Nephron progenitor cell (in vitro differentiated cells): ENCODE results near the gene ENDOG.
A peak's percentile ranks its signal among the peaks of the same experiment; 100 is the strongest.

Source experiments
- DNase-seq: peaks from one replicate; pipeline ENCODE4 v3.0.0; 2021
- H3K27ac Mint-ChIP-seq: 2 replicates; pipeline ENCODE4 v1.8.0; 2021; ENCODE audit warnings: mild to moderate bottlenecking, moderate library complexity, mixed read lengths
- H3K27me3 Mint-ChIP-seq: 2 replicates; pipeline ENCODE4 v1.8.0; 2021; ENCODE audit warnings: mild to moderate bottlenecking, low read depth, mixed read lengths; ENCODE audit not compliant: poor library complexity
- H3K36me3 Mint-ChIP-seq: 2 replicates; pipeline ENCODE4 v1.8.0; 2021; ENCODE audit warnings: low read depth, mixed read lengths
- H3K4me1 Mint-ChIP-seq: 2 replicates; pipeline ENCODE4 v1.8.0; 2021; ENCODE audit warnings: mixed read lengths
- H3K4me3 Mint-ChIP-seq: 2 replicates; pipeline ENCODE4 v1.8.0; 2021; ENCODE audit warnings: mild to moderate bottlenecking, moderate library complexity, mixed read lengths
- H3K9me3 Mint-ChIP-seq: 2 replicates; pipeline ENCODE4 v1.8.0; 2021; ENCODE audit warnings: mild to moderate bottlenecking, moderate library complexity, mixed read lengths
- TF ChIP-seq, protein P1 (sequence below): fragments of 200-600 bp; sonication (generic); IDR thresholded peaks from 2 replicates; pipeline ENCODE4 v1.5.0; 2021; ENCODE audit warnings: antibody characterized with exemption

Gene ENDOG

DNA sequence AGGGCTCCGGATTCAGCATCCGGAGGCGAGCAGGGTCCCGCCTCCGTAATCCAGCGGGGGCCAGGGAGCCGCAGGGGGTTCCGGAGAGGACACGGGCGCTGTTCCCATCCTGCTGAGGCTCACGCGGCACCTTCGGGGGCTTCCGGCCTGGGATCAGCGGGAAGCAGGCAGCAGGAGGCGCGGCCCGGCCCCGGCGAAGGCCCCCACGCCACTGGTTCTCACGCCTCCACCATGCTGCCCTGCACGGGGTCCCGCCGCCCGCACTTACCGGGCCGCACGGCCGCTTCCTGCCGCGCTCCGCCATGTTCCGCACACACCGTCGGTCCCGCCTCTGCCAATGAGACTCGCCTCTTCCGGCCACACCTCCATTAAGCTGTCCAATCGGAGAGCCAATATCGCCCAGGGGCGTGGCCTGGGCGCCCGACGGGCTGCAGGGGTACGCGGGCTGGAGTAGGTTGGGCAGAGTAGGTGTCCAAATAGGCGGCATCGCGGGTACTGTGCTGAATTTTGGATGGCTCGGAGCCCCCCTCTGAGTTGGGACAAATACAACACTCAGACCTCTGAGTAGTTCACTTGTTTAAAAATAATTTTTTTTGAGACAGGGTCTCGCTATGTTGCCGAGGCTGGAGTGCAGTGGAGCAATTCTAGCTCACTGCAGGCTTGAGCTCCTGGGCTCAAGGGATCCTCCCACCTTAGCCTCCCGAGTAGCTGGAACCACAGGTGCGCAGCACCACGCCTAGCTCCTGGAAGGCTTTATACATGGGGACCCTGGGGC lies 11.4 kb downstream of the ENDOG start, which contains the start of gene SPOUT1:
SPOUT1 (minus strand) TSS at position 318 of the 775 bp plus-strand sequence; CDS start at position 304, 14 bp downstream.
- peaks cover 20% of the 10 kb centered on the region for H3K36me3 Mint-ChIP-seq

GRCh38 chr9:128833696-128834095 lies 15.4 kb downstream of the ENDOG start:
- peaks cover 24% of the 10 kb centered on the region for H3K36me3 Mint-ChIP-seq
- H3K4me1 Mint-ChIP-seq = peaks cover 15% of the 10 kb centered on the region
- H3K27ac Mint-ChIP-seq = no peak overlapping the region
- TF ChIP-seq, protein P1, sequence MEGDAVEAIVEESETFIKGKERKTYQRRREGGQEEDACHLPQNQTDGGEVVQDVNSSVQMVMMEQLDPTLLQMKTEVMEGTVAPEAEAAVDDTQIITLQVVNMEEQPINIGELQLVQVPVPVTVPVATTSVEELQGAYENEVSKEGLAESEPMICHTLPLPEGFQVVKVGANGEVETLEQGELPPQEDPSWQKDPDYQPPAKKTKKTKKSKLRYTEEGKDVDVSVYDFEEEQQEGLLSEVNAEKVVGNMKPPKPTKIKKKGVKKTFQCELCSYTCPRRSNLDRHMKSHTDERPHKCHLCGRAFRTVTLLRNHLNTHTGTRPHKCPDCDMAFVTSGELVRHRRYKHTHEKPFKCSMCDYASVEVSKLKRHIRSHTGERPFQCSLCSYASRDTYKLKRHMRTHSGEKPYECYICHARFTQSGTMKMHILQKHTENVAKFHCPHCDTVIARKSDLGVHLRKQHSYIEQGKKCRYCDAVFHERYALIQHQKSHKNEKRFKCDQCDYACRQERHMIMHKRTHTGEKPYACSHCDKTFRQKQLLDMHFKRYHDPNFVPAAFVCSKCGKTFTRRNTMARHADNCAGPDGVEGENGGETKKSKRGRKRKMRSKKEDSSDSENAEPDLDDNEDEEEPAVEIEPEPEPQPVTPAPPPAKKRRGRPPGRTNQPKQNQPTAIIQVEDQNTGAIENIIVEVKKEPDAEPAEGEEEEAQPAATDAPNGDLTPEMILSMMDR = no peak
- no peaks in the 10 kb centered on the region for H3K27me3 Mint-ChIP-seq
- no peak for DNase-seq
- no peak overlapping the region for H3K4me3 Mint-ChIP-seq
- no peaks in the 10 kb centered on the region for H3K9me3 Mint-ChIP-seq

More for the DNA sequence above, 11.4 kb downstream of the ENDOG start, which contains the start of gene SPOUT1:
- peak; percentile 93 for DNase-seq
- Mint-ChIP-seq H3K4me1 (peaks cover 15% of the 10 kb centered on the region), H3K4me3 (peak within 1 kb of the TSS; percentile 93), H3K27ac (no peak within 1 kb of the TSS), H3K9me3 (no peaks in the 10 kb centered on the region), H3K27me3 (no peaks in the 10 kb centered on the region)
- TF ChIP-seq, protein P1 = no peak

DNA sequence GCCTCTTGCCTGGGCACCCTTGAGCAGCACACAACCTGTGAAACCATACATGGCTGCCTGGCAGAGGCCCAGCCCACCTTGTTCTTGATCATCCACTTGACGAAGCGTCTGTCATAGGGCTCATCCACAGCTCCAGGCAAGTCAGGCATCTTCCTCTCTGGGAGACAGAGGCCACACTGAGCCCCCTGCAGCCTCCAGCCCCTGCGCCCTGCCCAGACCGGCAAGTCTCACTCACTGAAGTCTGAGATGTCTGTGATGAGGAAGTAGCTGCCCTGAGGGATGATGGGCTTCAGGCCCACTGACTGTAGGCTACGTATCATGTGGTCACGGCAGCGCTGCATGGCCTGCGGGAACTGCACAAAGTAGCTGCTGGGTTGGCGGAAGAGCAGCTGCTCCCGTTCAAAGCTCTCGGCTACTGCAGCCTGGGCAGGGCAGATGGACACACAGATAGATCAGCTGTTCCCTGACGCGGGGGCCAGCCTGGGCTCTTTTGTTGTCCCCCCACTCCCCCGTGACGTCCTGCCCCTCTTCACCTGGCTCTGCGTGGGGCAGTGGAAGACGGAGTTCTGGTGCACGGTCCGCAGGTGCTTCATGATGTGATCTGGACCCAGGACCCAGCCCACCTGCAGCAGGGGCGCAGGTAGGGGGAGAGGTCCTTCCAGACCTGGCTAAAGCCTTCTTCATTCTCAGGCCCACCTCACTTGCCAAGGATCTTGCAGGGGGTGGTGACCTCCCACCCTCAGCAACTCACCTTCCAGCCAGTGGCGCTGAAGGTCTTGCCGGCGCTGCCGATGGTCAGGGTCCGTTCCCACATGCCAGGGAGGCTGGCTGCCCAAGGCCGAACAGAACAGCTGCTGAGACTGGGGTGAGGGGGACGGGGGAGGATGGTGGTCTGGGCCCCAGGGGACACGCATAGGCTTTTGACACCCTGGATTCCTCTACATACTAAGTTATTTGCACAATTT lies 17.2 kb downstream of the ENDOG start:
- peaks cover 2% of the 10 kb centered on the region for H3K27me3 Mint-ChIP-seq
- no peak overlapping the region for H3K27ac Mint-ChIP-seq
- H3K4me1 Mint-ChIP-seq = peaks cover 11% of the 10 kb centered on the region
- DNase-seq = no peak
- no peak overlapping the region for H3K4me3 Mint-ChIP-seq
- TF ChIP-seq, protein P1 = no peak
- no peaks in the 10 kb centered on the region for H3K9me3 Mint-ChIP-seq
- H3K36me3 Mint-ChIP-seq = peaks cover 28% of the 10 kb centered on the region

DNA sequence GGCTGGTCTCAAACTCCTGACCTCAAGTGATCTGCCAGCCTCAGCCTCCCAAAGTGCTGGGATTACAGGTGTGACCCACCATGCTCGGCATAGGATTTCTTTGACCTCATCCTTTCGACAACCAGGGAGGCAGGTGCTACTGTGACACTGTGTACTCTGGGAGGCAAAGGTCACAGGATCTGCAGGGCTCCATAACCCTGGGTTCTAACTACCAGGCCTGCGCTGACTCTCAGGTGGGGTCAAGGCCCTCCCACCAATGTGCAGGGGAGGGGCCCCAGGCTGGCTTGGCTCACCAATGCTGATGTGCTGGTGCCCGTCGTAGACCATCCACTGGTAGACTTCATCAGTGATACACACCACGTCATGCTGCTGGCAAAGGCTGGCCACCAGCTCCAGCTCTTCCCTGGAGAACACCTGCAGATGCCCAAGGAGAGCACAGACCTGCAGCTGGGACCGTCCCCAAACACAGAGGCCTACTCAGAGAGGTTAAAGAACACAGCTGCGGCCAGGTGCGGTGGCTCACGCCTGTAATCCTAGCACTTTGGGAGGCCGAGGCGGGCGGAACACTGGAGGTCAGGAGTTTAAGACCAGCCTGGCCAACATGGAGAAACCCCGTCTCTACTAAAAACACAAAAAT lies 18.3 kb downstream of the ENDOG start:
- Mint-ChIP-seq H3K27ac (no peak overlapping the region), H3K4me1 (peaks cover 11% of the 10 kb centered on the region), H3K9me3 (no peaks in the 10 kb centered on the region), H3K27me3 (peaks cover 2% of the 10 kb centered on the region), H3K36me3 (peaks cover 31% of the 10 kb centered on the region), H3K4me3 (no peak overlapping the region)
- DNase-seq = no peak
- TF ChIP-seq, protein P1 = no peak

DNA sequence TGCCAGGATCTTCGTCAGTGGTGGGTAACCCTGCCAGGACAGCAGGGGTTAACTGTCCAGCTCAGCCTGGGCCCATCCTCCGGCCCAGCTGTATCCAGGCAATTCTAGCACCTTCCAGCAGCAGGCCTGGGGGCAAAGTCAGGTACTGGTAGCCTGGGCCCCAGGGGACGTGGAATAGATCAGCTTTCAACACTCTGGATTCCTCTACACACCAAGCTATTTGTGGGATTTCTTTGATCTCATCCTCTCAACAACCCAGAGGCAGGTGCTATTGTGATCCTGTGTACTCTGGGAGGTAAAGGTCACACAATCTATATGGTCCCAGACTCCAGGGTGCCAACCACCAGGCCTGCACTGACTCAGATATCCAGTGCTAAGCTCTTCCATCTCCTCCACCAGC lies 20.0 kb downstream of the ENDOG start:
- Mint-ChIP-seq H3K4me3 (no peak overlapping the region), H3K36me3 (peaks cover 30% of the 10 kb centered on the region), H3K4me1 (peaks cover 17% of the 10 kb centered on the region), H3K9me3 (no peaks in the 10 kb centered on the region), H3K27me3 (peaks cover 2% of the 10 kb centered on the region), H3K27ac (peak overlapping the region; percentile 81)
- TF ChIP-seq, protein P1 = no peak
- no peak for DNase-seq
